Psoas muscle (tissue), 8 donors: ENCODE results near the gene SMYD3. TPM values are rescaled to one million over a fixed set of nuclear protein-coding genes. Genes with fewer than 3 reads are reported as not detected.

Experiments
- ATAC-seq, 4 donors: fragments of 200-7000 bp; cut with Tn5 transposase; one replicate each; pipeline ENCODE4 v1.9.1; 2020; ENCODE audit warnings: moderate library complexity in 3 of 4, mild to moderate bottlenecking in 2 of 4
- DNase-seq, 2 donors: peaks; one replicate each; pipeline ENCODE4 v3.0.0-alpha.2; 2020
- H3K27ac ChIP-seq: fragments of 200-600 bp; one replicate; pipeline ENCODE4 v1.8.0; 2022
- H3K27me3 ChIP-seq, 3 donors: fragments of 200-600 bp in 1 of 3; one replicate each; pipeline versions ENCODE4 v1.6.1 to v1.8.0; 2013 to 2022; ENCODE audit warnings: low read length in 2 of 3, mild to moderate bottlenecking in 2 of 3, moderate library complexity in 1 of 3; ENCODE audit not compliant: insufficient read depth in 3 of 3
- H3K36me3 ChIP-seq, 2 donors: fragments of 200-600 bp in 1 of 2; one replicate each; pipeline versions ENCODE4 v1.6.1 to v1.8.0; 2013 to 2022; ENCODE audit warnings: low read depth in 1 of 2, mild to moderate bottlenecking in 1 of 2, moderate library complexity in 1 of 2; ENCODE audit not compliant: insufficient read depth in 1 of 2
- H3K4me1 ChIP-seq: fragments of 200-600 bp; one replicate; pipeline ENCODE4 v1.8.0; 2022
- H3K4me3 ChIP-seq: fragments of 200-600 bp; one replicate; pipeline ENCODE4 v1.8.0; 2022; ENCODE audit warnings: mild to moderate bottlenecking
- H3K9me3 ChIP-seq: fragments of 200-600 bp; one replicate; pipeline ENCODE4 v1.8.0; 2022
- CTCF ChIP-seq: fragments of 200-600 bp; IDR thresholded peaks from one replicate; pipeline ENCODE4 v1.8.0; 2022; ENCODE audit warnings: antibody characterized with exemption
- WGBS, 3 donors: extraction: QIAGEN DNeasy Blood & Tissue Kit; methylation state at CpG; one replicate each; pipeline versions ENCODE4 v1.1.6 to v1.1.7; 2013; 5-methylcytosine and 5-hydroxymethylcytosine counted together
- intact Hi-C, 2 donors: fragments of 100-400 bp; cut with DNase I; formaldehyde crosslinking; loops; one replicate each; pipeline versions ENCODE4 v1.11.0 to v1.14.2; 2022
- polyA plus RNA-seq, 3 donors: library from polyadenylated mRNA; stranded (reverse); fragments of 200-250 nt; gene quantifications; one replicate each; pipeline ENCODE4 v1.2.3, GENCODE V29; 2013
- total RNA-seq, 4 donors: library from RNA; stranded (reverse); fragmentation: NEBNext Ultra II Directional in 2 of 4; extraction: Animal tissue kit (Norgen Biotek cat#: 25700) in 2 of 4; gene quantifications; one replicate each; pipeline versions ENCODE4 v1.2.1 to v1.2.4, GENCODE V29; 2021 to 2023
- donor health status: healthy with polysubstance abuse.
- donor health status: DM: no; HTN: no; CAD: no; lungs with moderate emphysema.
- donor health status: Bipolar disorder and iron deficiency.
- donor health status: healthy.
- donor health status: DM: yes; HTN: yes; CAD: no.
- donor health status: DM: no; HTN: no; CAD: no.
- donor health status: DM: no; HTN: no; CAD: no.
- donor health status: DM: yes; HTN: yes; CAD: no.

The SMYD3 gene
- total and polyA plus RNA-seq, 7 donors: 2.9 to 6.4 (median 4.9) TPM

GRCh38 chr1:246179401-246179800 is 327.7 kb downstream of the SMYD3 start:
- Histone ChIP-seq H3K27me3 (no peaks in the 10 kb centered on the region), H3K4me1 (no peaks in the 10 kb centered on the region), H3K27ac (no peak overlapping the region), H3K36me3 (no peaks in the 10 kb centered on the region), H3K4me3 (no peak overlapping the region), H3K9me3 (no peaks in the 10 kb centered on the region)
- no peak for TF ChIP-seq CTCF
- ATAC-seq (no peak), DNase-seq (no peak)
- WGBS, 3 donors: 44 to 50% (median 45%) methylated on average over 1 of the region's 1 CpG
- intact Hi-C loops: no loop called here

GRCh38 chr1:246178717-246179311 is 328.3 kb downstream of the SMYD3 start:
- no peak overlapping the region for H3K4me3 ChIP-seq
- 80 to 83% (median 80%) methylated on average over 6 of the region's 6 CpGs for WGBS, 3 donors
- no peak overlapping the region for H3K27ac ChIP-seq
- H3K27me3 ChIP-seq: no peaks in the 10 kb centered on the region
- ATAC-seq (no peak), DNase-seq (no peak)
- H3K4me1 ChIP-seq: no peaks in the 10 kb centered on the region
- no peaks in the 10 kb centered on the region for H3K36me3 ChIP-seq
- intact Hi-C loops: no loop called here
- no peaks in the 10 kb centered on the region for H3K9me3 ChIP-seq
- TF ChIP-seq CTCF: no peak

GRCh38 chr1:246176126-246177024 is 330.7 kb downstream of the SMYD3 start:
- H3K9me3 ChIP-seq: no peaks in the 10 kb centered on the region
- no peaks in the 10 kb centered on the region for H3K4me1 ChIP-seq
- no peak overlapping the region for H3K4me3 ChIP-seq
- H3K27me3 ChIP-seq: no peaks in the 10 kb centered on the region
- TF ChIP-seq CTCF: no peak
- intact Hi-C loops: no loop called here
- H3K27ac ChIP-seq: no peak overlapping the region
- DNase-seq: no peak
- H3K36me3 ChIP-seq: no peaks in the 10 kb centered on the region
- ATAC-seq: no peak
- 87 to 92% (median 88%) methylated on average over 11 of the region's 11 CpGs for WGBS, 3 donors

GRCh38 chr1:246170574-246171261 is 336.4 kb downstream of the SMYD3 start:
- H3K36me3 ChIP-seq: no peaks in the 10 kb centered on the region
- TF ChIP-seq CTCF: no peak
- no peaks in the 10 kb centered on the region for H3K27me3 ChIP-seq
- intact Hi-C loops: no loop called here
- H3K4me3 ChIP-seq: no peak overlapping the region
- no peak for ATAC-seq
- no peaks in the 10 kb centered on the region for H3K9me3 ChIP-seq
- 92 to 95% (median 92%) methylated on average over 8 of the region's 8 CpGs for WGBS, 3 donors
- DNase-seq: no peak
- no peak overlapping the region for H3K27ac ChIP-seq
- no peaks in the 10 kb centered on the region for H3K4me1 ChIP-seq
